Loucy (cell line): ENCODE data around the gene CARD19.

Source experiments
- EZH2phosphoT487 ChIP-seq: fragments of 200-600 bp; IDR thresholded peaks from 2 replicates; pipeline ENCODE4 v1.6.1; 2018; ENCODE audit warnings: antibody characterized with exemption, mild to moderate bottlenecking, moderate library complexity, borderline replicate concordance
- TF ChIP-seq, protein P1 (sequence below): fragments of 200-600 bp; sonication (generic); conservative IDR thresholded peaks from 2 replicates; pipeline ENCODE4 v1.5.1; 2014; ENCODE audit warnings: mild to moderate bottlenecking, antibody characterized with exemption, low read length

DNA sequence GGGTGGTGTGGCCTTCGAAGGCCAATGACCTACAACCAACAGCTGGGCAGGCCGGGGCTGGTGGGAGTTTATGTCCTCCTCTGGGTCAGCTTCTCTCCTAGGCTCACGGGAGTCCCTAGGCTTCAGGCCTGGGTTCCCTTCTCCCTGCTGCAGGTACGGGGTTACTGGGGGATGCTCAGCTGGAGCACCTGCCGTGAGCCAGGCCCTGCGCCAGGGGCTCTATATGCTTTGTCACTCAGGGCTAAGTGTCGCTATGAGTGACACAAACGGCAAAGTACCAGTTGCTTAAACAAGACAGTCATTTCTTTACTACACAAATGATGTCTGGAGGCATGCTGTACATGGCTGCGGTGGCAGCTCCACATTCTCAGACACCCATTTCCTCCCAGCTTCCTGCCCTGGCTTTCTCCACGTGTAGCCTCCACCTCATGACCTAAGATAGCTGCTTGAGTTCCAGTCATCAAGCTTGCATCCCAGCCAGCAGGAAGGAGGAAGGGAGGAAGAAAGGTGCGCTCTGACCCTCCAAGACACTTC lies 60.5 kb downstream of the CARD19 start:
- TF ChIP-seq, protein P1, sequence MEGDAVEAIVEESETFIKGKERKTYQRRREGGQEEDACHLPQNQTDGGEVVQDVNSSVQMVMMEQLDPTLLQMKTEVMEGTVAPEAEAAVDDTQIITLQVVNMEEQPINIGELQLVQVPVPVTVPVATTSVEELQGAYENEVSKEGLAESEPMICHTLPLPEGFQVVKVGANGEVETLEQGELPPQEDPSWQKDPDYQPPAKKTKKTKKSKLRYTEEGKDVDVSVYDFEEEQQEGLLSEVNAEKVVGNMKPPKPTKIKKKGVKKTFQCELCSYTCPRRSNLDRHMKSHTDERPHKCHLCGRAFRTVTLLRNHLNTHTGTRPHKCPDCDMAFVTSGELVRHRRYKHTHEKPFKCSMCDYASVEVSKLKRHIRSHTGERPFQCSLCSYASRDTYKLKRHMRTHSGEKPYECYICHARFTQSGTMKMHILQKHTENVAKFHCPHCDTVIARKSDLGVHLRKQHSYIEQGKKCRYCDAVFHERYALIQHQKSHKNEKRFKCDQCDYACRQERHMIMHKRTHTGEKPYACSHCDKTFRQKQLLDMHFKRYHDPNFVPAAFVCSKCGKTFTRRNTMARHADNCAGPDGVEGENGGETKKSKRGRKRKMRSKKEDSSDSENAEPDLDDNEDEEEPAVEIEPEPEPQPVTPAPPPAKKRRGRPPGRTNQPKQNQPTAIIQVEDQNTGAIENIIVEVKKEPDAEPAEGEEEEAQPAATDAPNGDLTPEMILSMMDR, result no peak
- TF ChIP-seq EZH2phosphoT487, result no peak
